Measurements from ENCODE around the gene LRRC19. TPM values are rescaled to one million over a fixed set of nuclear protein-coding genes. Genes with fewer than 3 reads are reported as not detected.

LRRC19 gene
- total RNA-seq, 1 donor from 2014 or later: not detected

DNA sequence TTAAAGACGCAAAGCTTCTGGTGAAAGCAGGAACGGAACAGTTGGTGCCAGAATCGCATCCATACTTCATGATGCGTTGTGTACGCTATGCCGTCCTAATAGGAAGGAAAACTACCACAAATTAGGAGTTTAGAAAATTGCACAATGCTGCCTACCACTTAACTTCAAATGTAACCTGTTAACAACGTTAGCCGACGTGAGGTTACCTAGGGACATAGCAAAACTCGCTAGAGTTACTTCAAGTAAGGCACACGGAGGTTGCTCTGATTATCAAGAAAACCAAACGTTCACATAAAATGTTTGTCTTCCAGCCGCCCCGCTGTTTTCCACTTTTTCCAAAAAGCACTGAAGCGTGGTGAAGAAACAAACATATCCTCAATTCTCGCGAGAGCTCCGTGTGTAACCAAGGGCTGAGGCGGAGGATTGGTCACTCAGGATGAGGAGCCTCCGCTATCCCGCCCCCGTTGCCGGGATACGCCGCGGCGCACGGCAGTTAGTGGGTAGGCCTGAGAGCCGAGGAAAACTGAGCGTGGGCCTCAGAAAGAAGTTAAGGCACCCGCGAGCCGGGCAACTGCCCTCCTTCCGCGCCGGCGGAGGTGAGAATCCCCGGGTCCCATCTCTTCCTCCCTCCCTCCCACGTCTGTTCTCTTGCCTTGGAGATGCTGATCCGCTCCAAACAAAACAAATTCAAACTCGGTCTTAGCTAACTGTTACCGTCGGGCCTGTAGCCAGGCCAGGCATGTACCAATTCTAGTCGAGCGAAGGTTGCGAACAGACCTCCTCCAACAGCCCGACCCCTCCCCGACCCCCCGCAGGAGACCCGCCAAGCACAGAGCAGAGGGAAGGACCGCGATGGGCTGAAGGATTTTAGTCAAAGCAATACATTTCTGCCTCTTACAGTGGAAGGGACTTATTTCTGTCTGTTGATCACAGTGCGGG lies 49.3 kb downstream of the LRRC19 start, which contains the start of gene IFT74:
TSS of gene IFT74 (plus strand) at position 492 of the 939 bp plus-strand sequence. CDS start 5,556 bp downstream, outside the sequence.
- peak; percentile 97 to 99 for DNase-seq (ENCODE audit: low read depth in 2 of 2)

- no peak for DNase-seq (ENCODE audit: low read depth in 2 of 2)
Observed at GRCh38 chr9:26955222-26955903, 50.1 kb downstream of the LRRC19 start.

DNA sequence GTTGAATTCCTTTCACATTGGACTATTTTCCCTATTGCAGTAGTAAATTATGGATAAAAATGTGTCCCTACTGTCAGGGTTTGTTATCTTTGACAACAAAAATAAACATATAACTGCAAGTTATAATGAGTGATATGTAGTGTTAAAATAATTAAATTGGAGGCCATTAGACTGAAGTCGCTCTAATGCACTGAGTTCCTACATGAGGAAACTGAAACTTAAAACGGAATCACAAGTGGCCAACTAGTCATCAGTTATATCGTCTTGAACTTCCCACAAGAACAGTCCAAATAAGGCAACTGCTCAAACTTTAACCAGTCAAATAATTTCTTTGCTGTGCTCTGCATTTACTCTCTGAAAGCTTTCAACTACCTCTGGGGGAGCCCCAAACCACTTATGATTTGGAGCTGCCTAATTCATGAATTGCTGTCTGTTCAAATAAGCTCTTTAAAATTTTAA lies 51.4 kb downstream of the LRRC19 start:
- DNase-seq (ENCODE audit: low read depth in 2 of 2): no peak

- no peak for DNase-seq (ENCODE audit: low read depth in 2 of 2)
Observed at GRCh38 chr9:26951794-26952193, 53.7 kb downstream of the LRRC19 start.

DNA sequence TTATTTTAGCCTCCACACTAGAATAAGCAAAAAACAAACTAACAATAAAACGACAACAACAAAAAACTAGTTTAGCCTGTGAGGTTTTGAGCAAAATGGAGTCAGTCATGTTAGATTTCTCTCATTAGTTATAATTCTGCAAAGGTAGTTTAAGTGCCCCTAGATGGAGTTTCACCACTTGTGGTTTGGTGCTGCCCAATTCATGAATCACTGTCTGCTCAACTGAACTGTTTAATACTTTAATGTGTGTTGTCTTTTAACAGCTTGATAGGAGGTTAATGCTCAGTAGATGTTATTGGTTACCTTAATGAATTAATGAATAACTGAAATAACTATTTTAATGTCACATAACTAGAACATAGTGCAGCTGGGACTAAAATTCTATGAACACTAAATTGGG lies 55.0 kb downstream of the LRRC19 start:
- DNase-seq (ENCODE audit: low read depth in 2 of 2): no peak

GRCh38 chr9:26949637-26950069 lies 55.8 kb downstream of the LRRC19 start:
- DNase-seq (ENCODE audit: low read depth in 2 of 2): no peak

- peak in 1 of 2 donors; percentile 32 for DNase-seq (ENCODE audit: low read depth in 2 of 2)
Observed at GRCh38 chr9:26947736-26948135, 57.7 kb downstream of the LRRC19 start.

DNA sequence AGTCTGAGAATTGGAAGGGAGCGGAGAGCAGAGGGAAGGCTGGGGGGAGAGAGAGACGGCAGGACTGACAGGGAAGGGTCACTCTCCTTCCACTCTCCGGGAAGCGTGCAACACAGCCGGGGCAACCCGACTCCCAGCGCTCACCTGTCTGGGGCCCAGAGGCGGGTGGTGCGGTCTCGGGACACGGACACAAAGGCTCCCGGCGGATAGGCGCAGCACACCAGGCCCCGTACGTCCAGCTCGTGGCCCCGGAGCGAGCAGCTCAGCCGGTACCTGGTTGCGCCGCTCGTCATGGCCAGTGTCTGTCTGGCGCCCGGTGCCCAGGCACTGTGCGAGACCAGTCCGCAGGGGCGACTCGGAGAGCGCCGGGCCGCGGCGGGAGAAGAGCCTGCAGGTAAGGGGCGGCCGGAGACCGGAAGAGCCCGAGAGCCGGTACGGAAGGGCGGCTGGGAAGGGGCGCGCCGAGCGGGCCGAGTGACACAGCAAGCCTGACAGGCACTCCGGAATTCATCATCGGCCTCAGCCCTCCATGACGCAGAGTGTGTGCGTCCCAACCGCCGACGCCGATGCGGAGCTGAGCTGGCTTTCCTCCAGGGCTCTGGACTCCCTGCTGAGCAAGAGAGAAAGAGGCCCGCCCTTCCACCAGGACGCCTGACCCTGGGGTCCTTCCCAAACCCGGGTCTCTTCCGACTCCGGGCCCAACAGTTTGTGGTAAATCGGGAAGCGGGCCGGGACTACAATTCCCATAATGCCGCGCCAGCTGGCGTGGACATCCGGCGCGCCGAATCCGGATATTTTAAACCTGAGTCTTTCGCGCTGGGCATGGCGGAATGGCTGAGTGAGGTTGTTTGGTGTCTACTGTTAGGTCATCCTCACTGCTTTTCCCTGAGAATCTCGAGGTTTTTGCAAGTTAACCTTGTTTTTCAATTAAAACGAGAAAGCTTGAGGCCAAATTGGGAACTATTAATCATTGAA lies 58.4 kb downstream of the LRRC19 start, which contains the start of gene PLAA:
TSS of gene PLAA (minus strand) at position 490 of the 975 bp plus-strand sequence. CDS start at position 293, 197 bp downstream.
- DNase-seq (ENCODE audit: low read depth in 2 of 2): peak; percentile 86 to 95

GRCh38 chr9:26945591-26945990 lies 59.9 kb downstream of the LRRC19 start:
- no peak for DNase-seq (ENCODE audit: low read depth in 2 of 2)

Other genes starting within 250 kb of the LRRC19 start
- gene CAAP1, start 112.9 kb downstream of the LRRC19 start, total RNA-seq: 10.9 and 11.5 TPM in 2 replicates
- 36.0 and 38.6 TPM in 2 replicates for gene PLAA, start 58.4 kb downstream of the LRRC19 start, total RNA-seq
- gene IFT74, start 49.3 kb downstream of the LRRC19 start, total RNA-seq: 4.3 and 5.4 TPM in 2 replicates
- 147 and 167 TPM in 2 replicates for gene TEK, start 103.6 kb upstream of the LRRC19 start, total RNA-seq